GM21526 (cell line): Measurements from ENCODE around the gene SSRP1.

Experiments used
- ATAC-seq: cut with Tn5 transposase; IDR thresholded peaks from one replicate; pipeline ENCODE4 v1.9.1; 2021; ENCODE audit warnings: moderate library complexity; ENCODE audit not compliant: unreplicated experiment, low FRiP score

SSRP1 gene

GRCh38 chr11:57276971-57277675 is 58.6 kb downstream of the SSRP1 start:
- ATAC-seq: no peak

- no peak for ATAC-seq
These were observed 59.3 kb downstream of the SSRP1 start for GRCh38 chr11:57276169-57276970.
